GM21786 (cell line): ENCODE data around the gene GNAQ.

Experiments
- ATAC-seq: cut with Tn5 transposase; IDR thresholded peaks from one replicate; pipeline ENCODE4 v1.9.1; 2021; ENCODE audit not compliant: unreplicated experiment

GNAQ gene

GRCh38 chr9:77826116-77826515 is 205.5 kb downstream of the GNAQ start:
- ATAC-seq, result no peak

GRCh38 chr9:77825361-77825760 is 206.2 kb downstream of the GNAQ start:
- ATAC-seq, result no peak

- no peak for ATAC-seq
Measured at GRCh38 chr9:77820293-77820954, 211.2 kb downstream of the GNAQ start.

- no peak for ATAC-seq
Measured at GRCh38 chr9:77819657-77820056, 212.0 kb downstream of the GNAQ start.

- no peak for ATAC-seq
Measured at GRCh38 chr9:77817590-77818311, 213.9 kb downstream of the GNAQ start.

- no peak for ATAC-seq
Measured at GRCh38 chr9:77816641-77817341, 214.8 kb downstream of the GNAQ start.

GRCh38 chr9:77815260-77815659 is 216.4 kb downstream of the GNAQ start:
- no peak for ATAC-seq

GRCh38 chr9:77811832-77812231 is 219.8 kb downstream of the GNAQ start:
- no peak for ATAC-seq

GRCh38 chr9:77810637-77811119 is 220.9 kb downstream of the GNAQ start:
- no peak for ATAC-seq

- no peak for ATAC-seq
Measured at GRCh38 chr9:77810047-77810446, 221.6 kb downstream of the GNAQ start.

- no peak for ATAC-seq
Measured at GRCh38 chr9:77809552-77809951, 222.1 kb downstream of the GNAQ start.

GRCh38 chr9:77808751-77809081 is 222.9 kb downstream of the GNAQ start:
- ATAC-seq, result no peak

- no peak for ATAC-seq
Measured at GRCh38 chr9:77807846-77808750, 223.5 kb downstream of the GNAQ start.

- no peak for ATAC-seq
Measured at GRCh38 chr9:77807281-77807683, 224.3 kb downstream of the GNAQ start.

- ATAC-seq, result no peak
Measured at GRCh38 chr9:77806741-77807140, 224.9 kb downstream of the GNAQ start.

- no peak for ATAC-seq
Measured at GRCh38 chr9:77805810-77806209, 225.8 kb downstream of the GNAQ start.

- no peak for ATAC-seq
Measured at GRCh38 chr9:77803423-77803822, 228.2 kb downstream of the GNAQ start.

GRCh38 chr9:77802515-77803293 is 228.9 kb downstream of the GNAQ start:
- no peak for ATAC-seq

GRCh38 chr9:77802064-77802463 is 229.5 kb downstream of the GNAQ start:
- no peak for ATAC-seq

- no peak for ATAC-seq
Measured at GRCh38 chr9:77800924-77801551, 230.6 kb downstream of the GNAQ start.
